ENCODE measurements around the gene SHISA8.

Gene SHISA8

GRCh38 chr22:41880653-41881052 is 34.2 kb downstream of the SHISA8 start:
- no peak overlapping the region for H3K27ac ChIP-seq (ENCODE audit: insufficient read depth in 1 of 2, low read depth in 1 of 2, low read length in 2 of 2, poor library complexity in 1 of 2, severe bottlenecking in 2 of 2)
- 98% methylated on average over 12 of the region's 16 CpGs for WGBS (ENCODE audit: insufficient coverage)
- H3K36me3 ChIP-seq (ENCODE audit: control insufficient read depth in 4 of 4, insufficient read depth in 4 of 4, low read length in 3 of 4): peaks cover 29 to 98% (median 76%) of the 10 kb centered on the region in 4 experiments
- ChIA-PET CTCF (interaction anchor here (0.6 to 1.4 kb wide), 3 partner anchors 9 to 139 kb away, joined by 3 to 4 read pairs (median 4); no protein-coding TSS in a partner anchor), POLR2A (interaction anchor here (0.6 kb wide), 1 partner anchor 125 kb away, joined by 3 read pairs; no protein-coding TSS in a partner anchor)
- no peaks in the 10 kb centered on the region for H3K4me1 ChIP-seq (ENCODE audit: control extremely low read depth in 1 of 4, control insufficient read depth in 4 of 4, insufficient read depth in 4 of 4, low read length in 3 of 4)
- no peaks in the 10 kb centered on the region for H3K27me3 ChIP-seq (replicated peaks in 2 of 5; ENCODE audit: control insufficient read depth in 4 of 5, insufficient read depth in 5 of 5, low read length in 4 of 5)
- no peak overlapping the region for H3K4me3 ChIP-seq (ENCODE audit: control insufficient read depth in 1 of 7, extremely low read depth in 1 of 7, insufficient read depth in 4 of 7, low read depth in 2 of 7, low read length in 6 of 7)
- DNase-seq: no peak
- no peaks in the 10 kb centered on the region for H3K9me3 ChIP-seq (ENCODE audit: control extremely low read depth in 1 of 5, control insufficient read depth in 4 of 5, insufficient read depth in 2 of 5, low read depth in 1 of 5, low read length in 4 of 5)

DNA sequence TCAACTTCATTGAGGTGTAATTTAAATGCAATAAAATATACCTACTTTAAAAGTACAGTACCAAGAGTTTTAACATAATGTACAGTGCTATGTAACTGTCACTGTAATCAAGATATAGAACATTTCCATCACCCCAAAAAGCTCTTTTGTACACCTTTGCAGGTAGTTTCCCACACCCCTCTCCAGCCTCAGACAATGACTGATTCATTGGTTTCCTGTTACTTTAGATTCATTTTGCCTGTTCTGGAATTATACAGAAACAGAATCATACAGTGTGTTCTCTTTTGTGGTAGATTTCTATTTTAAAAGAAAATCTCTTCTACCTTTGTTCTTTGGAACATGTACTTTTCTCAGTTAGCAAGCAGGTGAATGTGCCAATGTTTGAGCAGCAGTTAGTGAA is 38.2 kb downstream of the SHISA8 start:
- H3K9me3 ChIP-seq (ENCODE audit: control extremely low read depth in 1 of 5, control insufficient read depth in 4 of 5, insufficient read depth in 2 of 5, low read depth in 1 of 5, low read length in 4 of 5): no peaks in the 10 kb centered on the region
- no peak for DNase-seq
- ChIA-PET POLR2A (no interaction called here), CTCF (interaction anchor here (1.2 kb wide), 1 partner anchor 9 kb away, joined by 7 read pairs; no protein-coding TSS in a partner anchor)
- no peak overlapping the region for H3K4me3 ChIP-seq (ENCODE audit: control insufficient read depth in 1 of 7, extremely low read depth in 1 of 7, insufficient read depth in 4 of 7, low read depth in 2 of 7, low read length in 6 of 7)
- no peaks in the 10 kb centered on the region for H3K27me3 ChIP-seq (replicated peaks in 2 of 5; ENCODE audit: control insufficient read depth in 4 of 5, insufficient read depth in 5 of 5, low read length in 4 of 5)
- H3K27ac ChIP-seq (ENCODE audit: insufficient read depth in 1 of 2, low read depth in 1 of 2, low read length in 2 of 2, poor library complexity in 1 of 2, severe bottlenecking in 2 of 2): no peak overlapping the region
- peaks cover 18 to 90% (median 69%) of the 10 kb centered on the region in 4 experiments for H3K36me3 ChIP-seq (ENCODE audit: control insufficient read depth in 4 of 4, insufficient read depth in 4 of 4, low read length in 3 of 4)
- H3K4me1 ChIP-seq (ENCODE audit: control extremely low read depth in 1 of 4, control insufficient read depth in 4 of 4, insufficient read depth in 4 of 4, low read length in 3 of 4): no peaks in the 10 kb centered on the region

DNA sequence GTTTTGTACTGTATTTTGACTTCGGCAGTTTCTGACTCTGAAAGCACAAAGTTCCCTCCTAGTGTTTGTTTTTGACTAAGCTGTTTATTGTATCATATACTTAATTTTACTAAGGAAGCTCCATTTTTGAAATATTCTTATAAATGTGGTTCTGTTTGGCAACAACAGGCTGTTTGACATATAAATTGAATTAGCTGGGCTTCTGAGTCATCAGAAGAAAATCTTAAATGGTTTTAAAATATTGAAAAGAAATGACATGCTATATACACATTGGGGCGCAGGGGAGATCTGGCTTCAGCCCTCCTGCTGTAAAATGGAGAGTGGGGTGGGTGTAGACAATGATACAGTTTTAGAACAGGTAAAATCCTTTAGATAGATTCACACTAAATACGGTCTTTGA is 38.6 kb downstream of the SHISA8 start:
- Histone ChIP-seq H3K36me3 (ENCODE audit: control insufficient read depth in 4 of 4, insufficient read depth in 4 of 4, low read length in 3 of 4) (peaks cover 20 to 89% (median 69%) of the 10 kb centered on the region in 4 experiments), H3K4me3 (ENCODE audit: control insufficient read depth in 1 of 7, extremely low read depth in 1 of 7, insufficient read depth in 4 of 7, low read depth in 2 of 7, low read length in 6 of 7) (no peak overlapping the region), H3K9me3 (ENCODE audit: control extremely low read depth in 1 of 5, control insufficient read depth in 4 of 5, insufficient read depth in 2 of 5, low read depth in 1 of 5, low read length in 4 of 5) (no peaks in the 10 kb centered on the region), H3K27ac (ENCODE audit: insufficient read depth in 1 of 2, low read depth in 1 of 2, low read length in 2 of 2, poor library complexity in 1 of 2, severe bottlenecking in 2 of 2) (no peak overlapping the region), H3K4me1 (ENCODE audit: control extremely low read depth in 1 of 4, control insufficient read depth in 4 of 4, insufficient read depth in 4 of 4, low read length in 3 of 4) (no peaks in the 10 kb centered on the region), H3K27me3 (replicated peaks in 2 of 5; ENCODE audit: control insufficient read depth in 4 of 5, insufficient read depth in 5 of 5, low read length in 4 of 5) (no peaks in the 10 kb centered on the region)
- no CpG with 5 or more reads among the region's 3 CpGs for WGBS (ENCODE audit: insufficient coverage)
- ChIA-PET CTCF (interaction anchor here (1.2 kb wide), 1 partner anchor 9 kb away, joined by 7 read pairs; no protein-coding TSS in a partner anchor), POLR2A (no interaction called here)
- DNase-seq: no peak

DNA sequence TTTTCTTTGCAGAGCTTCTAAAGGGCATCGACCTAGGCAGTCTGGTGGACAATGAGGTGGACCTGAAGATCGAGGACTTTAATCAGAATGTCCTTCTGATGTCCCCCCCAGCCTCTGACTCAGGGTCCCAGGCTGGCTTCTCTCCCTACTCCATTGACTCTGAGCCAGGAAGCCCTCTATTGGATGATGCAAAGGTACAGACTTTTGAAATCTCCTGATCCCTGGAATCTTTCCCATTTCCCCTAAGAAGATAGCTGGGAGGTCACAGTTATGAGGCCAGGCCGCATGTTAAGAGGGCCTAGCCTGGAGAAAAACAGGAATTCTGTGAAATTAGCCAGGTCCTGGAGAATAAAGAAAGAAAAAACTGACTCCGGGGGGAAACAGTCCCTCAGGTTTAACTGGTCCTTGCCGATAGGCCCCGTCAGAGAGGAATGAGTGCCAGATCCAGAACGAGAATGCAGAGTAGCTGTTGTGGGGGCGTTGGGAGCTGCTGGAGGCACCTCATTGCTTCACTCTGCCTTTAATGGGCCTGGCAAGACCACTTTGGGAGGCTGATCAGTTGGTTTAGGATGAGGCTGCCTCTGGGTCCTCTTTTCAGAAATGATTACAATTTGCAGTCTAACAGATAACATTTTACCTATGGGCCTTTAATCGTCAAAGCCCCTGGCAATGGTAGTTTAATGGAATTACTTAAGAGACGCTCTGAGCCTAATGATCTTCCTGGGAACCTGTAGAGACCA is 39.2 kb downstream of the SHISA8 start:
- H3K36me3 ChIP-seq (ENCODE audit: control insufficient read depth in 4 of 4, insufficient read depth in 4 of 4, low read length in 3 of 4): peaks cover 21 to 89% (median 70%) of the 10 kb centered on the region in 4 experiments
- no peaks in the 10 kb centered on the region for H3K4me1 ChIP-seq (ENCODE audit: control extremely low read depth in 1 of 4, control insufficient read depth in 4 of 4, insufficient read depth in 4 of 4, low read length in 3 of 4)
- WGBS (ENCODE audit: insufficient coverage): 98% methylated on average over 8 of the region's 10 CpGs
- no peaks in the 10 kb centered on the region for H3K9me3 ChIP-seq (ENCODE audit: control extremely low read depth in 1 of 5, control insufficient read depth in 4 of 5, insufficient read depth in 2 of 5, low read depth in 1 of 5, low read length in 4 of 5)
- CTCF ChIA-PET: interaction anchor here (0.6 to 1.8 kb wide), 3 partner anchors 8 to 27 kb away, joined by 3 to 7 read pairs (median 6); no protein-coding TSS in a partner anchor
- no peak overlapping the region for H3K27ac ChIP-seq (ENCODE audit: insufficient read depth in 1 of 2, low read depth in 1 of 2, low read length in 2 of 2, poor library complexity in 1 of 2, severe bottlenecking in 2 of 2)
- POLR2A ChIA-PET: no interaction called here
- no peak for DNase-seq
- H3K4me3 ChIP-seq (ENCODE audit: control insufficient read depth in 1 of 7, extremely low read depth in 1 of 7, insufficient read depth in 4 of 7, low read depth in 2 of 7, low read length in 6 of 7): no peak overlapping the region
- H3K27me3 ChIP-seq (replicated peaks in 2 of 5; ENCODE audit: control insufficient read depth in 4 of 5, insufficient read depth in 5 of 5, low read length in 4 of 5): no peaks in the 10 kb centered on the region

GRCh38 chr22:41874090-41874489 is 40.8 kb downstream of the SHISA8 start:
- 100% methylated on average over 1 of the region's 2 CpGs for WGBS (ENCODE audit: insufficient coverage)
- ChIA-PET POLR2A (no interaction called here), CTCF (interaction anchor here (1.8 kb wide), 1 partner anchor 12 kb away, joined by 6 read pairs; no protein-coding TSS in a partner anchor)
- H3K4me3 ChIP-seq (ENCODE audit: control insufficient read depth in 1 of 7, extremely low read depth in 1 of 7, insufficient read depth in 4 of 7, low read depth in 2 of 7, low read length in 6 of 7): no peak overlapping the region
- H3K9me3 ChIP-seq (ENCODE audit: control extremely low read depth in 1 of 5, control insufficient read depth in 4 of 5, insufficient read depth in 2 of 5, low read depth in 1 of 5, low read length in 4 of 5): no peaks in the 10 kb centered on the region
- no peak for DNase-seq
- H3K4me1 ChIP-seq (ENCODE audit: control extremely low read depth in 1 of 4, control insufficient read depth in 4 of 4, insufficient read depth in 4 of 4, low read length in 3 of 4): no peaks in the 10 kb centered on the region
- peaks cover 21 to 81% (median 67%) of the 10 kb centered on the region in 4 experiments for H3K36me3 ChIP-seq (ENCODE audit: control insufficient read depth in 4 of 4, insufficient read depth in 4 of 4, low read length in 3 of 4)
- H3K27ac ChIP-seq (ENCODE audit: insufficient read depth in 1 of 2, low read depth in 1 of 2, low read length in 2 of 2, poor library complexity in 1 of 2, severe bottlenecking in 2 of 2): no peak overlapping the region
- H3K27me3 ChIP-seq (replicated peaks in 2 of 5; ENCODE audit: control insufficient read depth in 4 of 5, insufficient read depth in 5 of 5, low read length in 4 of 5): no peaks in the 10 kb centered on the region

DNA sequence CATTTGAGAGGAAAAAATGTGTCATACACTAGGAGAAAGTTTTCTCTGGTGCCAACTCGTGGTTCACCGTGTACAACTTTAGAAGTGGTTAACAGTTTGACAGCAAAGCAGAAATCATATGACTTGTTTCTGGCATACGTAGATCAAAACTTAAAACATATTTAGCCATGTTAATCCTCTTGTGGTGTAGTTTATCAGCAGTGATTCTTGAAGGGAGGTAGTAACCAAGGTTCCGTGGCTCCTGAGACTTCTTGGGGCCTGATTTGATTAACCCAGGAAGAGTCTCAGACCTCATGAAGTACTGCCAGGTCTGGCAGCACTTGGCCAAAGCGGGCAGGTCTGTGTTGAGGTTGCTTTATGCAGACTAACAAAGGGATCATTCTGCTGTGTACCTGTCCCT is 41.5 kb downstream of the SHISA8 start:
- Histone ChIP-seq H3K9me3 (ENCODE audit: control extremely low read depth in 1 of 5, control insufficient read depth in 4 of 5, insufficient read depth in 2 of 5, low read depth in 1 of 5, low read length in 4 of 5) (no peaks in the 10 kb centered on the region), H3K4me3 (ENCODE audit: control insufficient read depth in 1 of 7, extremely low read depth in 1 of 7, insufficient read depth in 4 of 7, low read depth in 2 of 7, low read length in 6 of 7) (no peak overlapping the region), H3K27ac (ENCODE audit: insufficient read depth in 1 of 2, low read depth in 1 of 2, low read length in 2 of 2, poor library complexity in 1 of 2, severe bottlenecking in 2 of 2) (no peak overlapping the region), H3K36me3 (ENCODE audit: control insufficient read depth in 4 of 4, insufficient read depth in 4 of 4, low read length in 3 of 4) (peaks cover 20 to 81% (median 68%) of the 10 kb centered on the region in 4 experiments), H3K4me1 (ENCODE audit: control extremely low read depth in 1 of 4, control insufficient read depth in 4 of 4, insufficient read depth in 4 of 4, low read length in 3 of 4) (no peaks in the 10 kb centered on the region), H3K27me3 (replicated peaks in 2 of 5; ENCODE audit: control insufficient read depth in 4 of 5, insufficient read depth in 5 of 5, low read length in 4 of 5) (no peaks in the 10 kb centered on the region)
- WGBS (ENCODE audit: insufficient coverage): 93% methylated on average over 4 of the region's 5 CpGs
- POLR2A ChIA-PET: interaction anchor here (0.6 kb wide), 1 partner anchor 269 kb away, joined by 4 read pairs; no protein-coding TSS in a partner anchor
- no peak for DNase-seq
- CTCF ChIA-PET: no interaction called here

DNA sequence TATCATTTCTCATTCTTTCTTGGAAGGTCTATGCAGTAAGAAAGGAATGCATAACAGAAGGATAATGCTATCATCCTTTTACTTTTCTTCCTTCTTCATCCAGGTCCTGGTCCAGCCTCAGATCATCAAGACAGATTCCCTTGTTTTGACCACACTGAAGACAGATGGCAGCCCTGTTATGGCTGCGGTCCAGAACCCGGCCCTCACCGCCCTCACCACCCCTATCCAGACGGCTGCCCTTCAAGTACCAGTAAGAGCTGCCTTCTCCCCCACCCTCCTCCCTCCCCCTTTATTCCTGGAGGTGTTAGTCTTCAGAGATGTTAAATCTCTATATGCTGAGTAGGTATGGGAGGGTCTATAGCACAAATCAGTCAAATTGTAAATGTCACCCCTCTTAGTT is 44.1 kb downstream of the SHISA8 start:
- Histone ChIP-seq H3K36me3 (ENCODE audit: control insufficient read depth in 4 of 4, insufficient read depth in 4 of 4, low read length in 3 of 4) (peaks cover 14 to 75% (median 60%) of the 10 kb centered on the region in 4 experiments), H3K27me3 (replicated peaks in 2 of 5; ENCODE audit: control insufficient read depth in 4 of 5, insufficient read depth in 5 of 5, low read length in 4 of 5) (no peaks in the 10 kb centered on the region), H3K9me3 (ENCODE audit: control extremely low read depth in 1 of 5, control insufficient read depth in 4 of 5, insufficient read depth in 2 of 5, low read depth in 1 of 5, low read length in 4 of 5) (no peaks in the 10 kb centered on the region), H3K27ac (ENCODE audit: insufficient read depth in 1 of 2, low read depth in 1 of 2, low read length in 2 of 2, poor library complexity in 1 of 2, severe bottlenecking in 2 of 2) (no peak overlapping the region), H3K4me1 (ENCODE audit: control extremely low read depth in 1 of 4, control insufficient read depth in 4 of 4, insufficient read depth in 4 of 4, low read length in 3 of 4) (no peaks in the 10 kb centered on the region), H3K4me3 (ENCODE audit: control insufficient read depth in 1 of 7, extremely low read depth in 1 of 7, insufficient read depth in 4 of 7, low read depth in 2 of 7, low read length in 6 of 7) (no peak overlapping the region)
- ChIA-PET POLR2A (no interaction called here), CTCF (interaction anchor here (1.7 to 2.2 kb wide), 3 partner anchors 9 to 173 kb away, joined by 8 to 10 read pairs (median 10); no protein-coding TSS in a partner anchor)
- no CpG with 5 or more reads among the region's 4 CpGs for WGBS (ENCODE audit: insufficient coverage)
- DNase-seq: no peak
